Vagina (tissue), 2 donors: ENCODE data around the gene TMEM176A. TPM values are rescaled to one million over a fixed set of nuclear protein-coding genes. Genes with fewer than 3 reads are reported as not detected.

Experiments used
- DNase-seq, 2 donors: peaks; one replicate each; pipeline ENCODE4 v3.0.0-alpha.2; 2017; ENCODE audit errors: extremely low spot score in 2 of 2
- H3K27ac ChIP-seq: fragments of 200-600 bp; sonication (generic); one replicate; pipeline ENCODE4 v1.5.1; 2019
- H3K27me3 ChIP-seq: fragments of 200-600 bp; sonication (generic); one replicate; pipeline ENCODE4 v1.5.1; 2019
- H3K36me3 ChIP-seq, 2 donors: fragments of 200-600 bp; sonication (generic); one replicate each; pipeline ENCODE4 v1.5.1; 2017 to 2019
- H3K4me1 ChIP-seq: fragments of 200-600 bp; sonication (generic); one replicate; pipeline ENCODE4 v1.5.1; 2019
- H3K4me3 ChIP-seq, 2 donors: fragments of 200-600 bp; sonication (generic); 1 replicate in 1 of 2; 2 replicates in 1 of 2; pipeline ENCODE4 v1.5.1; 2016 to 2019
- H3K9me3 ChIP-seq: fragments of 200-600 bp; sonication (generic); one replicate; pipeline ENCODE4 v1.5.1; 2019
- CTCF ChIP-seq, 3 experiments: fragments of 450-650 bp in 2 of 3; fragments of 200-600 bp in 1 of 3; sonication (generic) in 1 of 3; IDR thresholded peaks; one replicate each; pipeline ENCODE4 v1.5.1; 2017 to 2019; ENCODE audit warnings: antibody characterized with exemption in 3 of 3, mild to moderate bottlenecking in 2 of 3, moderate library complexity in 2 of 3
- POLR2A ChIP-seq, 2 donors: fragments of 450-650 bp; IDR thresholded peaks; one replicate each; pipeline ENCODE4 v1.6.1; 2017; ENCODE audit warnings: antibody characterized with exemption in 2 of 2, mild to moderate bottlenecking in 2 of 2, moderate library complexity in 2 of 2
- POLR2AphosphoS5 ChIP-seq, 2 donors: sonication (generic); formaldehyde crosslinking; IDR thresholded peaks; one replicate each; pipeline ENCODE4 v1.9.0; 2017; ENCODE audit warnings: antibody characterized with exemption in 2 of 2, mild to moderate bottlenecking in 2 of 2, low read depth in 1 of 2; ENCODE audit not compliant: insufficient read depth in 1 of 2
- intact Hi-C: fragments of 100-400 bp; cut with DNase I; formaldehyde crosslinking; loops from one replicate; pipeline ENCODE4 v1.15.1; 2023
- total RNA-seq: library from RNA; depleted of rRNA; stranded (reverse); fragments of >200 nt; gene quantifications from one replicate; pipeline ENCODE4 v1.2.3, GENCODE V29; 2016

The TMEM176A gene
- total RNA-seq, 1 donor from 2014 or later = 43.7 TPM

GRCh38 chr7:150754951-150755350, 45.6 kb upstream of the TMEM176A start:
- Histone ChIP-seq H3K36me3 (no peaks in the 10 kb centered on the region), H3K9me3 (no peaks in the 10 kb centered on the region), H3K4me1 (no peaks in the 10 kb centered on the region), H3K4me3 (no peak overlapping the region), H3K27me3 (no peaks in the 10 kb centered on the region), H3K27ac (no peak overlapping the region)
- intact Hi-C loops = no loop called here
- no peak for DNase-seq
- TF ChIP-seq POLR2AphosphoS5 (IDR thresholded peaks at IDR 0.05; ENCODE audit: insufficient read depth in 1 of 2, low read depth in 1 of 2) (no peak), POLR2A (IDR thresholded peaks at IDR 0.05) (no peak)

- no peaks in the 10 kb centered on the region for H3K4me1 ChIP-seq
- H3K4me3 ChIP-seq = no peak overlapping the region
- TF ChIP-seq POLR2A (IDR thresholded peaks at IDR 0.05) (no peak), POLR2AphosphoS5 (IDR thresholded peaks at IDR 0.05; ENCODE audit: insufficient read depth in 1 of 2, low read depth in 1 of 2) (no peak), CTCF (IDR thresholded peaks at IDR 0.05) (no peak)
- no peaks in the 10 kb centered on the region for H3K27me3 ChIP-seq
- intact Hi-C loops = no loop called here
- H3K27ac ChIP-seq = no peak overlapping the region
- no peaks in the 10 kb centered on the region for H3K36me3 ChIP-seq
- H3K9me3 ChIP-seq = no peaks in the 10 kb centered on the region
- DNase-seq = no peak
These were observed 45.0 kb upstream of the TMEM176A start for GRCh38 chr7:150755473-150756099.

DNA sequence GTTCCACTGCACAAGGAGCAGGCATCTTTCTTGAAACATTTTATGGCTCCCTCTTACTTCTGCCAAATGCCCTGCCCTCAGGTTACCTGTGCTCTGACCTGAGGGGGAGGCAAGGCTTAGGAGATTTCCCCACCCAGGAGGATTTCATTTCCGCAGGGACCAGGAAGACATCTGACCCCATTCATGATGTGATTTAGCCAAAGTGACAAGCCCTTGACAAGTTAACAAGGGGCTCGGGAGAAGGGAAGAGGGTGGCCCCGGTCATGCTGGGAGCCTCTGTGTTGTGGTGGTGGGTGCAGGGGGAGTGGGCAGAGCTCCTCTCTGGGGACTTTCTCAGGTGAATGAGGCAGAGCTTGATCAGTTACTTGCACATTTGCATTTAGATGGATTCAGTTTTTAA, 44.4 kb upstream of the TMEM176A start:
- Histone ChIP-seq H3K36me3 (no peaks in the 10 kb centered on the region), H3K4me3 (no peak overlapping the region), H3K4me1 (no peaks in the 10 kb centered on the region), H3K27me3 (no peaks in the 10 kb centered on the region), H3K27ac (peak overlapping the region; percentile 32), H3K9me3 (no peaks in the 10 kb centered on the region)
- DNase-seq = no peak
- intact Hi-C loops = no loop called here
- TF ChIP-seq CTCF (IDR thresholded peaks at IDR 0.05) = no peak

DNA sequence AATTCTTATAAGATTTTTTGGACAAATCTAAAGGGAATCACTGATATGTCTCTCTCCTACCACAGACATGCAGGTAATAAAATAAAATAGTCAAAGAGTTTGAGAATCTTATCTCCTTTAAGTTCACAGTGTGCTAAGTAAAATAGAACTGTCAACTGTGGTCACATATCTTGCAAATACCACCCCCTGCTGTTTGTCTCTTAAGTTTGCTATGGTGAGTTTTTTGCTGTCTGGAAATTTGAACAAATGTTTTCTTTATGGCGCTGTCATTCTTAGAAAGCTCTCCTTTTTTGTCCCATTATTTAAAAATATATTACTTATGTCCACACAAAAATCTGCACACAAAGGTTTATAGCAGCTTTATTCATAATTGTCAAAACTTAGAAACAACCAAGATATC, 43.7 kb upstream of the TMEM176A start:
- Histone ChIP-seq H3K9me3 (no peaks in the 10 kb centered on the region), H3K36me3 (no peaks in the 10 kb centered on the region), H3K27ac (no peak overlapping the region), H3K4me1 (no peaks in the 10 kb centered on the region), H3K4me3 (no peak overlapping the region), H3K27me3 (no peaks in the 10 kb centered on the region)
- no peak for DNase-seq
- intact Hi-C loops = no loop called here
- TF ChIP-seq CTCF (IDR thresholded peaks at IDR 0.05) (peak in 1 of 3 experiments; percentile 42), POLR2AphosphoS5 (IDR thresholded peaks at IDR 0.05; ENCODE audit: insufficient read depth in 1 of 2, low read depth in 1 of 2) (no peak)

DNA sequence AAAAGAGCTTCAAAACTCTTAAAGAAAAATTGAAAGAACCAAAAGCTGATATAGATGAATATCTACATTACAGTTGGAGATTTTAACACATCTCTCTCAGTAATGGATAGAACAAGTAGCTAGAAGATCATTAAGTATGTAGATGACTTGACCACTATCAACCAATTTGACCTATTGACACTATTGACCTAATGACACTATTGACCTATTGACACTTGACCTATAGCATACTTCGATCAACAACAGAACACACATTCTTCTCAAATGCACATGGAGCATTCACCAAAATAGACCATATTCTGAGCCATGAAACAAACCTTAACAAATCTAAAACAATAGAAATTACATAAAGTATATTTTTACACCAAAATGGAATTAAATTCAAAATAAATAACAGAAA, 41.1 kb upstream of the TMEM176A start:
- Histone ChIP-seq H3K4me1 (no peaks in the 10 kb centered on the region), H3K27me3 (no peaks in the 10 kb centered on the region), H3K27ac (no peak overlapping the region), H3K4me3 (no peak overlapping the region), H3K9me3 (no peaks in the 10 kb centered on the region), H3K36me3 (no peaks in the 10 kb centered on the region)
- DNase-seq = no peak
- no peak for TF ChIP-seq POLR2AphosphoS5 (IDR thresholded peaks at IDR 0.05; ENCODE audit: insufficient read depth in 1 of 2, low read depth in 1 of 2)
- TF ChIP-seq CTCF (IDR thresholded peaks at IDR 0.05) = no peak
- no peak for TF ChIP-seq POLR2A (IDR thresholded peaks at IDR 0.05)
- intact Hi-C loops = no loop called here
